ENCODE measurements around the gene RMI2. TPM values are rescaled to one million over a fixed set of nuclear protein-coding genes. Genes with fewer than 3 reads are reported as not detected.

The RMI2 gene
- total and polyA plus RNA-seq, 2 of the 8 experiments (the other 6 are each of a cell fraction or from before 2014, with no cell fraction given) = 58.2 to 96.0 TPM

DNA sequence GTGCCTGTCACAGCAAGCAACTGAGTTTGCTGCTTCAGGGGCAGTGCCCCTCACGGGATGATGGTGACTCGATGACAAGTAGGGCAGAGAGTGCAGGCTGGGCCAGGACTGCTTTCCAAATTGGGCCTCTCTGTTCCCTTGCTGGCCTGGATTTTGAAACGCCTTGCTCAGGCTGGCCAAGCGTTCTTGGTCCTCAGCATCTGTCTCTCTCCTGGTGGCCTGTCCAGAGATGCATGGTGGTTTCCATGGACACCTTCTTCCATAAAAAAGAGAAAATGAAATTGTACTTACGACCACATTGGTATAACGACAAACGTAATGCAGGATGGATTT is 44.7 kb upstream of the RMI2 start:
- Histone ChIP-seq H3K79me1 (ENCODE audit: low read depth, low read length) (no peaks in the 10 kb centered on the region), H2AK5ac (ENCODE audit: low read depth, low read length) (no peak overlapping the region; the same call in 1 of the 2 replicates), H4K8ac (ENCODE audit: extremely low read depth, insufficient read depth, low read length) (no peak overlapping the region), H4K20me1 (replicated peaks in 1 of 2; ENCODE audit: control insufficient read depth in 1 of 2, insufficient read depth in 2 of 2, low read length in 2 of 2) (no peaks in the 10 kb centered on the region), H3K79me2 (ENCODE audit: control insufficient read depth in 1 of 2, insufficient read depth in 2 of 2, low read length in 2 of 2) (no peaks in the 10 kb centered on the region), H3K4me1 (replicated peaks in 1 of 4; ENCODE audit: control insufficient read depth in 3 of 4, insufficient read depth in 4 of 4, low read length in 3 of 4) (peaks cover 5 to 9% (median 9%) of the 10 kb centered on the region in 4 experiments), H3K27me3 (replicated peaks in 1 of 4; ENCODE audit: control insufficient read depth in 3 of 4, extremely low read depth in 1 of 4, insufficient read depth in 3 of 4, low read length in 3 of 4) (no peaks in the 10 kb centered on the region), H3K36me3 (ENCODE audit: control insufficient read depth in 2 of 4, insufficient read depth in 4 of 4, low read length in 3 of 4) (no peaks in the 10 kb centered on the region), H3K9ac (replicated peaks in 1 of 4; ENCODE audit: extremely low read depth in 1 of 4, low read depth in 3 of 4, low read length in 3 of 4) (no peak overlapping the region), H2BK5ac (ENCODE audit: low read depth, low read length) (no peak overlapping the region), H2BK12ac (ENCODE audit: low read depth, low read length) (no peak overlapping the region; the same call in 1 of the 2 replicates), H3K4me2 (ENCODE audit: insufficient read depth in 1 of 2, low read depth in 2 of 2, low read length in 2 of 2) (no peak overlapping the region), H3K56ac (replicated peaks; ENCODE audit: insufficient read length, low read depth, low read length) (no peak overlapping the region), H3K9me3 (ENCODE audit: insufficient read depth in 2 of 2, low read depth in 1 of 2, low read length in 1 of 2) (no peaks in the 10 kb centered on the region), H2BK120ac (replicated peaks; ENCODE audit: low read depth, low read length) (no peak overlapping the region), H4K5ac (ENCODE audit: insufficient read length, low read depth, low read length) (no peak overlapping the region), H3K23me2 (ENCODE audit: low read depth, low read length) (no peaks in the 10 kb centered on the region), H2AFZ (ENCODE audit: low read length) (no peak overlapping the region), H3K14ac (ENCODE audit: insufficient read length) (no peak overlapping the region), H4K91ac (replicated peaks; ENCODE audit: insufficient read length, low read length) (no peak overlapping the region), H3K18ac (ENCODE audit: extremely low read depth, low read length) (no peak overlapping the region), H3K4ac (replicated peaks; ENCODE audit: insufficient read length, low read depth, low read length) (no peak overlapping the region), H2BK20ac (ENCODE audit: low read length) (0 out of 2 replicates have a peak overlapping the region, but pooled peaks have one; percentile 56), H3K27ac (ENCODE audit: low read depth, low read length) (no peak overlapping the region), H2BK15ac (ENCODE audit: low read length) (no peak overlapping the region), H3K4me3 (ENCODE audit: extremely low read depth in 1 of 4, insufficient read depth in 2 of 4, low read depth in 3 of 4, low read length in 4 of 4) (no peak overlapping the region), H3K23ac (ENCODE audit: insufficient read length) (no peak overlapping the region)
- FAIRE-seq (no peak), DNase-seq (ENCODE audit: low read depth in 1 of 2, low spot score in 2 of 2) (no peak)
- TF ChIP-seq YY1 (IDR thresholded peaks at IDR 0.05; ENCODE audit: low read depth, low read length) (no peak), SP2 (IDR thresholded peaks at IDR 0.05; ENCODE audit: low read length) (no peak), SUZ12 (IDR thresholded peaks at IDR 0.05; ENCODE audit: low read length) (no peak), MAFK (IDR thresholded peaks at IDR 0.05; ENCODE audit: low read depth, low read length) (no peak), TEAD4 (IDR thresholded peaks at IDR 0.05; ENCODE audit: low read depth, low read length) (no peak), CHD2 (IDR thresholded peaks at IDR 0.05; ENCODE audit: low read length) (no peak), KDM5A (IDR thresholded peaks at IDR 0.05; ENCODE audit: low read length) (no peak), BCL11A (IDR thresholded peaks at IDR 0.05; ENCODE audit: low read depth in 2 of 2, low read length in 2 of 2) (no peak), TAF1 (IDR thresholded peaks at IDR 0.05; ENCODE audit: low read depth, low read length) (no peak), SP1 (IDR thresholded peaks at IDR 0.05; ENCODE audit: low read depth, low read length) (no peak)
- TF ChIP-seq, protein P1, sequence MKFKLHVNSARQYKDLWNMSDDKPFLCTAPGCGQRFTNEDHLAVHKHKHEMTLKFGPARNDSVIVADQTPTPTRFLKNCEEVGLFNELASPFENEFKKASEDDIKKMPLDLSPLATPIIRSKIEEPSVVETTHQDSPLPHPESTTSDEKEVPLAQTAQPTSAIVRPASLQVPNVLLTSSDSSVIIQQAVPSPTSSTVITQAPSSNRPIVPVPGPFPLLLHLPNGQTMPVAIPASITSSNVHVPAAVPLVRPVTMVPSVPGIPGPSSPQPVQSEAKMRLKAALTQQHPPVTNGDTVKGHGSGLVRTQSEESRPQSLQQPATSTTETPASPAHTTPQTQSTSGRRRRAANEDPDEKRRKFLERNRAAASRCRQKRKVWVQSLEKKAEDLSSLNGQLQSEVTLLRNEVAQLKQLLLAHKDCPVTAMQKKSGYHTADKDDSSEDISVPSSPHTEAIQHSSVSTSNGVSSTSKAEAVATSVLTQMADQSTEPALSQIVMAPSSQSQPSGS (IDR thresholded peaks at IDR 0.05; ENCODE audit: low read length) = no peak
- ChIA-PET POLR2A (ENCODE audit: partially characterized antibody) (no interaction called here), CTCF (ENCODE audit: partially characterized antibody) (interaction anchor here (1.4 kb wide), 1 partner anchor 56 kb away, joined by 3 read pairs; no protein-coding TSS in a partner anchor)
- WGBS, 2 experiments (ENCODE audit: extremely low coverage in 1 of 2, insufficient coverage in 1 of 2, insufficient read length in 1 of 2, insufficient replicate concordance in 2 of 2, low coverage in 1 of 2, low lambda C conversion rate in 2 of 2, missing lambda C conversion rate in 1 of 2) = 94% methylated on average over 7 of the region's 7 CpGs; no CpG with 5 or more reads in 1 of the 2 experiments
